ENCODE measurements around the gene AKAP6.

AKAP6 gene

DNA sequence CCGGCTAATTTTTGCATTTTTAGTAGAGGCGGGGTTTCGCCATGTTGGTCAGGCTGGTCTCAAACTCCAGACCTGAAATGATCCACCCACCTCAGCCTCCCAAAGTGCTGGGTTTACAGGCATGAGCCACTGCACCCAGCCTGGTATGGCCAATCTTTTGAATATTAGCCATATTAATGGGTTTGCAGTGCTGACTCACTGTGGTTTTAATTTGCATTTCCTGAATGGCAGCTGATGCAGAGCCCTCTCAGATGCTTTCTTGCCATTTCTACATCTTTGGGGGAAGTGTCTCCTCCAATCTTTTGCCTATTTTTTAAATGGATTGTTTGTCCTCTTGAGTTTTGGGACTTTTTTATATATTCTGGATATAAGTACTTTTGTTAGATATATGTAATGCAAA is 554.1 kb downstream of the AKAP6 start:
- no peak for DNase-seq

All from NCI-H2107 (cell line).